NK-92 treated with Interleukin-12 subunit alpha and Interleukin-12 subunit beta, amount 100 ng/mL, for 24 hours (cell line): Measurements from ENCODE around the gene ANKRD39.
"Not testable (repeated sequence)": the region's sequence is repeated elsewhere in the genome, so short reads cannot be mapped to it uniquely, and the experiment has no call there.

ENCODE experiments used
- DNase-seq: peaks from one replicate; lab custom pipeline; 2025; lab: John Stamatoyannopoulos, UW

ANKRD39 gene

GRCh38 chr2:96857667-96858372, at the start of gene ANKRD39:
TSS of gene ANKRD39 (minus strand) at chr2:96858016. CDS start at chr2:96857987, 29 bp downstream.
- DNase-seq: peak; percentile 94

DNA sequence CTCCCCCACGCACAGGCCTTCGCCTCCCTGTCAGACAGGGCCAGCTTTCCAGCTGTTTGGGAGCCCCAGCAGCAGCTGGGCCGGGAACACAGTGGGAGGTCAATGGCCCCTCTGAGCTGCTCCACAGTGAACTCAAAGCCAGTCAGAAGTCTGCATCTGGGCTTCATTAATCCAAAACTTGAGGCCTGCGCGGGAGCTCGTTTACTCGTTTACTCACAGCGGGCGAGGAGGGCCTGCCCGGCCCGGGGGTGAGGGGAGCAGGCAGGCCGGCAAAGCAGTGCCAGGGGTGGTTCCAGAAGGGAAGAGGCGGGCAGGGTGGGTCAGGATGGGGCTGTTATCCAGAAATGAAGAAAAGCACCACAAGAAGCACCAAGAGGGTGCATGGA, 48.9 kb upstream of the ANKRD39 start:
- DNase-seq: no peak

DNA sequence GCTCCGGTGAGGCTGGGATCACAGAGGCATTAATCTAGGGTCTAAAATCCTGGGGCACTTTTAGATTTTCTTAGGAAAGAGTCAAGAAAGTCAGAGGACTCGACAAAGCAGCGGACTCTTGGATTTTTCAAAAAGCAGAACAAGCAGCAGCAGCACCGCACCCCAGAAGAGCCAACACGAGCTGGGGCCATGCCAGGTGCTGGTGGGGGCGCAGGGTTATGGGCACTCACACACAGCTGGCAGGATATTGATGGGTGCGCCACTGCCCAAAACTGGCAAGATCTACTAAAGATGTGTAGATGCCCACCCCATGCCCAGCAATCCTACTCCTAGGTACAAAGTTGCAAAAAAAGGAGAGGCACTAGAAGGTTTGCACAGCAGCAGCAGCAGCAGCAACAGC, 46.0 kb upstream of the ANKRD39 start:
- DNase-seq: no peak

GRCh38 chr2:96903318-96903717, 45.5 kb upstream of the ANKRD39 start:
- DNase-seq: no peak

DNA sequence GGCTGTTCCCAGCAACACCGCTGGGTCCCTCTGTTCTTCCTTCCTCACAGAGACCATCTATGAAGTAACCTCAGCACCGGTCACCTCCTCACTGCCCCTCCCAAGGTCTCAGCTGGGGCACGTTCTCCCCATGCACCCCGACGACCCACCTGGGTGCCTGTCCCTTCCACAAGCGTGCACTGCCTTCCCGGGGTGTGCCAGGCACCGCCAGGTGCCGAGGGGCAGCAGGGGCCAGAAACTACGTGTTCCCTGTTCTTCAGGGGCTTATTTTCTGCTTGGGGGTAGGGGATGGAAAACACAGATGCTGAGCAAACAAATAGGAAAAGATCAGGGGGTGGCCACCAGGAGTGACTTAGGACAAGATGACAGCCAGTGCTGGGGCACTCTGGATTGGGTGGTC, 42.4 kb upstream of the ANKRD39 start:
- DNase-seq: no peak

DNA sequence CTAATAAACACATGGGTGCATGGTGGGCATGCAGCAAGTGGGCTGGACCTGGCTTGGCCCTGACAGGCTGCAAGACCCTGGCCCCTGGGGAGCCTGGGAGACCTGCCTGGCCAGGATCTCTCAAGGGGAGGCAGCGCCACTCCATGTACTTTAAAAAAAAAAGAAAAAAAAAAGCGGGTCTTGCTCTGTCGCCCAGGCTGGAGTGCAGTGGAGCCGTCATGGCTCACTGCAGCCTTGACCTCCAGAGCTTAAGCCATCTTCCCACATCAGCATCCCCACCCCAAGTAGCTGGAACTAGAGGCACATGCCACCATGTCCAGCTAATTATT, 41.6 kb upstream of the ANKRD39 start:
- no peak for DNase-seq

DNA sequence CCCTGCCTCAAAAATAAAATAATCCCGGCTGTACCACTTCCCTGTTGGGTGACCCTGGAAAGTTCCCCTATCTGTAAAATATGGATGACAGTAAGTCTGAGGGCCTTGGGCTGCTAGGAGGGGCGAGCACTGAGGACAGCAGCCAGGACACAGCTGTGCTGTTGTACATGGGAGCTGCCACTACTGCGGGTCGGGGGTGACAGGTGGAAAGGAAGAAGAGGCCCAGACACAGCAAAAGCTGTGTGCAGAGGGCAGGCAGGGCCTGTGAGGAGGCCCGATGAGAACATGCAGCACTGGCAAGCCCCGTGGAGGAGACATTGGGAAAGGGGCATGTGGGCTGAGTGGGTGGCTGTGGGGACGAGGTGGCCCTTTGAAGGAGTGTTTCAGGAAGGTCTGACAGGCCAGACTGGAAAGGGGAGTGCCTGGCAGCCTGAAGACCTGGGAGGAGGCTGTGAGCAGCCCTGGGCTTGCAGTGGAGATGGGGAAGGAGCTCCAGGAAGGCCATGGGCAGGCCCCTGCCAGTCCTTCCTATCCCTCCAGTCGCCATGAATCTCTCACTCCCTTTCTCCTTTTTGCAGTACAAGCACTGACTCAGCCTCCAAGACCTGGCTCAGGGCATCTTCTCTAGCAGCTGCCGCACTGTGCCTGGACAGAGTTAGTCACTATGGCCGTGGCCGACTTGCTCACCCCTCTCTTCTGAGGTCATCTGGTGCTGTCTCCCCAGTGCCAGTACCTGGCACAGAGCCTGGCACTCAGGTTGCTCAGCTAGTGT, 41.0 kb upstream of the ANKRD39 start:
- no peak for DNase-seq

DNA sequence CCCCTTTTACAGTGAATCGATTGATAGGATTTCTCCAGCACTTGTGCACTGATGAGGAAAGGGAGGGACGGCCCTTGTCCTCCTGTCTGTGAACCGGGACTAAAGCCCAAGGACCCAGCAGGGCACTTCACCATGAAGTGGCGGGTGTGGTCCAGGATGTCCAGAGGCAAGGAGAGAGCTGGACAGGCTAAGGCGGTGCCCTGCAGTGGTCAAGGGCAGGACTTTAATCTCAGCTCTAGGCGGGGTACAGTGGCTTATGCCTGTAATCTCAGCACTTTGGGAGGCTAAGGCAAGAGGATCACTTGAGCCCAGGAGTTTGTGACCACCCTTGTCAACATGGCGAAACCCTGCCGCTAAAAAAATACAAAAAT, 40.3 kb upstream of the ANKRD39 start:
- DNase-seq: no peak

DNA sequence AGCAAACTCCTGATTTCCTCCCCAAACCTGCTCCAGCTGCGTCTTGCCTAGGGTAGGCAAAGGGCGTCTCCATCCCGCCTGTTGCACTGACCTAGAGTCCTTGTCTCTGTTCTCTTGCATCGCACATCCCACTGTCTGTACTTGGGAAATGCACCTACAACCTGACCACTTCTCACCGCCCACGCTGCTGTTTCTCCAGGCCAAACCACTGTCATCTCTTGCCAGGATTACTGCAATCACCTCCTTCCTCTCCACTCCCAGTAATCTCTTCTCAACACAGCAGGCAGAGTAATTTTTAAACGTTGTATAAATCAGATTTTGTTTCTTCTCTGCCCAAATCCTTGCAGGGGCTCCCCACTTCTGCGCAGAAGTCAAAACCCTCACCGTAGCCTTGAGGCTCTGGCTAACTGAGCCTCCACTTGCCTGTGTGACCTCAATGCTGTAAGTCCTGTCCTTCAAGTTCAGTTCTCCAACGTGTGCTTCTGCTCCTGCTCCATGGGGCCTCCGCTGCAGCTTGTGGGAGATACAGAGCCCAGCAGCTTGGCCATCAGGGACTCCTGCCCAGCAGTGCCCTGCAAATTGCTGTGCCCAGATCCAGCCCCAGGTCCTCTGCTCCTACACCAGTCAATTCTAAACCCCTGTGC, 39.8 kb upstream of the ANKRD39 start:
- no peak for DNase-seq

- DNase-seq: no peak
Measured at GRCh38 chr2:96895746-96896651, 38.2 kb upstream of the ANKRD39 start.

DNA sequence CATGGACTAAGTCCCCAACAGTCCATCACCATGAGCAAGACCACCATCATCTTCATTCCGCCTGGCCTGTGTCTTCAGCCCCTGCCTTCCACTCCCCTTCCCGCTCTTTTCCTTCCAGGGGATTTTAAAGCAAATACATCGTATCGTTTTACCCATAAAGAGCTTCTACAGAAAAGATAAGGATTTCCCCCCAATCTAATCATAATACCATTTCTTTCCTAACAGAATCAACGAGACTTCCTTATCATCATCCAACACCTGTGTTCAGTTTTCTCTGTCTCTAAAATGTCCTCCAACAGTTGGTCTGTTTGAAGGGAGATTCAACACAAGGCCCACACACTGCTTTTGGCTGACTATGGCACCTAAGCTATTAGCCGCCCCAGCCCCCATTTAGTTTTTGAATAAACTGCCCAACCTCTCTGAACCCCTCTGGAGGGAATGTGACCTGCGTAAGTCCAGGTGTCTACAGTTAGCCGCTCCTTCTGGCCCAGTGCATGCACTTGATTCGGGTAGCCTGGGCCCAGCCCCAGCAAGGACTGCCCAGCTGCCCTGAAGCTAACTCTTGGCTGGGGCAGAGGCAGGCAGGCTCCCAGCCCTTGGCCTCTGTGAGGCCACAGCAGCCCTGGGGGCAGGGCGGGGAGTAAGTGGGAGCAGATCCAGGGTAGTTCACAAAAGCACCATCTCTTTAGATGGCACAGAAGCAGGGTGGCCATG, 37.4 kb upstream of the ANKRD39 start:
- no peak for DNase-seq

- no peak for DNase-seq
Measured at GRCh38 chr2:96894151-96894531, 36.3 kb upstream of the ANKRD39 start.

GRCh38 chr2:96893289-96894150, 35.7 kb upstream of the ANKRD39 start:
- no peak for DNase-seq

- no peak for DNase-seq
Measured at GRCh38 chr2:96891591-96892333, 33.9 kb upstream of the ANKRD39 start.

DNA sequence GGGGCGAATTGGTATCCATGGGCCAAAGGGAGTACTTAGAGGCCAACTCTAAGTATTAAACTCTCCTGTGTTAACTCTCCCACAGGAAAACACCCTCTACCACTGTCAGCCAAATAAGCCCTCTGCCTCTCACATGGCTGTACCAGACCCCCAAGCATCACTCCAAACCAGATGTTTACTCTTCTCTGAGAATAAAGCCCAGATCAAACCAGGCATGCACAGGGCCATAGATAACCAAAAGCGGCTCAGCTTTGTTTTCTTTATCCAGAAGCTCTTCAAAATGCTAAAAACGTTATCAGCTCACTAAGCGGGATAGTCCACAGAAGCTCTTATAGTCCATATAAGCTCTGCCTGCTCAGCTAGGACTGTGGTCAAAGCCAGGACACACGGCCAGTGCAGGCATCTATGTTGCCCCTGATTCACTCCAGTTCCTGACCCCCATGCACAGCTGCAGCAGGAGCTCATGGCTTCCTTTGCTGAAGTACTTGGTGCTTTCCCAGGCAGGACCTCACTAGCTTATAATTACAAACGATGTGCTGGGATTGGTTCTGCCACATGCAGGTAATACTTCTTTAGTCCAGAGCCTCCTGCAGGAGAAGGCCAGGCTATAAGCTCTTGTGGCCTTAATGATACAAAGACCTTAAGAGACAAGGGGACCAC, 33.0 kb upstream of the ANKRD39 start:
- DNase-seq: no peak

DNA sequence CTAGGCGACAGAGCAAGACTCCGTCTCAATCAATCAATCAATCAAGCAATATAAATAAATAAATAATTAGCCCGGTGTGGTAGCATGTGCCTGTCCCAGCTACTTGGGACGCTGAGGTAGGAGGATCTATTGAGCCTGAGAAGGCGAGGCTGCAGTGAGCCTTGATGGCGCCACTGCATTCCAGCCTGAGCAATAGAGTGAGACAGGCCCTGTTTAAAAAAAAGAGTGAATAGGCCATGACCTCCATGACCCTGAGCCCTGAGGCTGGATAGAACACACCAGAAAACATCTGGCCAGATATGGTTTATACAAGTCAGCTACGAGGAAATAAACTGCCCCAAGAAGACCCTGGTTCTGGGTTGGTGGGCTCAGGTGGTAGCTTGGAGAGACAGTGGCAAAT, 32.4 kb upstream of the ANKRD39 start:
- DNase-seq: no peak

- not testable (repeated sequence) for DNase-seq
Measured at GRCh38 chr2:96889502-96889901, 31.7 kb upstream of the ANKRD39 start.

DNA sequence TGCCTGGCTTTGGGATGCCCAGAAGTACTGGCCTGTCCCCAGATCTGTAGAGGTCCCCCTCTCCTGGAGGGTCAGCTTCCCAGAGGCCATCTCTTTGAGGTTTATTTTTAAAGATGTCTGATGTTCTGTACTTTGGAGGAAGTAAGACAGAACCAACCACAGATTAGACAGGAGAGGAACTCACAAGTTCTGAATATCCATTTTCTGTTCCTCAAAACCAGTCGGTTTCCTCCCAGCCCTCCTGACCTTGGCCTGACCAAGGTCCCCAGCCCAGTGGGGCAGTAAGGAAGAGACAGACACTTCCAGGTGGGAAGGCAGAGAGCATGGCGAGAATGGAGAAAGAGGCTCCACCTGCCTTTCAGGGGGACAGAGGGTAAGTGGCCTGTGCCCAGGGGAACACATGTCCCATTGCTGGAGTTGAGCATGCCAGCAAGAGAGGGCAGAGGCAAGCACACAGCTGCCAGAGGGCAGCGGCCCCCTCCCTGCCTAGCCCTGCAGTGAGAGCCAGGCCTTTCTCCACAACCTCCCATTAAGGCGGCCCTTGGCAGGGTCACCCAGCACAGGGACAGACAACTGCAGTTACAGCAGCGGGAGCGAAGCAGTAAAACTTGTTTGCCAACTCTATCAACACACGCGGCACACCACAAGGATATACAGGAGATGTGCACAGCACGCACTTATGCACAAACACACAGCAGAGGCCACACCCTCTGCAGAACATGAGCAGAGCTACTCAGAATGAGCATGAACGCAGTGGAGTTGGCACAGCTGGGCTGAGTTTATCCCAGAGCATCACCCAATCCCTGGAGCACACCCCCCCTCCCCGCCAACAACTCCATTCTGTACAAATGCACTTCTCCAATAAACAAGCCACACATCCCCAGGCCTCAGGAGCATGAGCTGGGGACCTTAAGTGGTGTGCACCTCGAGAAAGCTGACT, 30.5 kb upstream of the ANKRD39 start:
- no peak for DNase-seq
